Stimulated activated naive CD8-positive, alpha-beta T cell treated with anti-CD3 and anti-CD28 coated beads, Interleukin-15, Interleukin-2, amounts not matched to agents 100 ng/mL and 50 ng/mL, for 24 hours (primary cell): ENCODE measurements around the gene SREBF2.
"Not testable (repeated sequence)": the region's sequence is repeated elsewhere in the genome, so short reads cannot be mapped to it uniquely, and the experiment has no call there.

Source experiments
- H3K27ac Mint-ChIP-seq: one replicate; pipeline ENCODE4 v1.8.0; 2021; ENCODE audit warnings: mild to moderate bottlenecking, mixed read lengths
- H3K27me3 Mint-ChIP-seq: one replicate; pipeline ENCODE4 v1.8.0; 2021; ENCODE audit warnings: mixed read lengths
- H3K36me3 Mint-ChIP-seq: one replicate; pipeline ENCODE4 v1.8.0; 2021; ENCODE audit warnings: low read depth, mixed read lengths
- H3K4me1 Mint-ChIP-seq: one replicate; pipeline ENCODE4 v1.8.0; 2021; ENCODE audit warnings: low read depth, mixed read lengths
- H3K4me3 Mint-ChIP-seq: one replicate; pipeline ENCODE4 v1.8.0; 2021; ENCODE audit warnings: mild to moderate bottlenecking, mixed read lengths
- H3K9me3 Mint-ChIP-seq: one replicate; pipeline ENCODE4 v1.8.0; 2021; ENCODE audit warnings: mixed read lengths

Gene SREBF2

DNA sequence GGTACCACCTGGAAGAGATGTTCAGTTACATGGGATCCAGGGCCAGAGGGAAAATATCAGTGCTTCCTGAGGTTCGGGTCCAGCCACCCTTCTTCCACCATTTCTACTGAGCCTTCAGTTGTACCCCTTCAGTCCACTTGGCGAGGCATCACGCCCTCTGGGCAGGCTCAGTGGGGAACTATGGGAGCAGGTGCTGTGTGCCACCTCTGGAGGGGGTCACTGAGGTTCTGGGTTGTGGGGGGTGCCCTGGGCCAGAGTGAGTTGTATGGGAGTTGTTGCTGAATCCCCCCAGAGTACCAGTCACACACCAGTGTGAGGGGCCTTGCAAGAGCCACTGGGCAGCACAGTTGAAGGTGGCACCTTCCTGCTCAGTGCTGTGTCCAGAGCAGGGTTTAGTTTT is 2.7 kb upstream of the SREBF2 start:
- Mint-ChIP-seq H3K4me1 (peaks cover 34% of the 10 kb centered on the region), H3K27ac (peak overlapping the region; percentile 51), H3K4me3 (no peak overlapping the region), H3K9me3 (no peaks in the 10 kb centered on the region), H3K27me3 (no peaks in the 10 kb centered on the region), H3K36me3 (peaks cover 35% of the 10 kb centered on the region)

DNA sequence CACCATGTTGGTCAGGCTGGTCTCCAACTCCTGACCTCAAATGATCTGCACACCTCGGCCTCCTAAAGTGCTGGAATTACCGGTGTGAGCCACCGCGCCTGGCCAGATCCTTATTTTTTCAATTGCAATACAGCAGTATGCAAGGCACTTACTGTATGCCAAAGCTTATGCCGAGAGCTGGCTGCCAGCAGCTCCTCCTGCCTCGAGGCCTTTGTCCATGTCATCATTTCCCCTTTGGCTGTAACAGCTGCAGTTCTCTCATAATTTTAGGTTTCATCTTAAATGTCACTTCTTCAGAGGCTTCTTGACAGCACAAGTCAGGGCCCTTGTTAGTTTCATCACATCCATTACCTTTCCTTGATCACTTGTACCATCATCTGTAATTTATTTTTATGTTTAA is 1.5 kb upstream of the SREBF2 start:
- peak overlapping the region; percentile 99 for H3K27ac Mint-ChIP-seq
- no peaks in the 10 kb centered on the region for H3K27me3 Mint-ChIP-seq
- H3K4me3 Mint-ChIP-seq = peak overlapping the region; percentile 97
- H3K9me3 Mint-ChIP-seq = no peaks in the 10 kb centered on the region
- peaks cover 44% of the 10 kb centered on the region for H3K4me1 Mint-ChIP-seq
- peaks cover 39% of the 10 kb centered on the region for H3K36me3 Mint-ChIP-seq

DNA sequence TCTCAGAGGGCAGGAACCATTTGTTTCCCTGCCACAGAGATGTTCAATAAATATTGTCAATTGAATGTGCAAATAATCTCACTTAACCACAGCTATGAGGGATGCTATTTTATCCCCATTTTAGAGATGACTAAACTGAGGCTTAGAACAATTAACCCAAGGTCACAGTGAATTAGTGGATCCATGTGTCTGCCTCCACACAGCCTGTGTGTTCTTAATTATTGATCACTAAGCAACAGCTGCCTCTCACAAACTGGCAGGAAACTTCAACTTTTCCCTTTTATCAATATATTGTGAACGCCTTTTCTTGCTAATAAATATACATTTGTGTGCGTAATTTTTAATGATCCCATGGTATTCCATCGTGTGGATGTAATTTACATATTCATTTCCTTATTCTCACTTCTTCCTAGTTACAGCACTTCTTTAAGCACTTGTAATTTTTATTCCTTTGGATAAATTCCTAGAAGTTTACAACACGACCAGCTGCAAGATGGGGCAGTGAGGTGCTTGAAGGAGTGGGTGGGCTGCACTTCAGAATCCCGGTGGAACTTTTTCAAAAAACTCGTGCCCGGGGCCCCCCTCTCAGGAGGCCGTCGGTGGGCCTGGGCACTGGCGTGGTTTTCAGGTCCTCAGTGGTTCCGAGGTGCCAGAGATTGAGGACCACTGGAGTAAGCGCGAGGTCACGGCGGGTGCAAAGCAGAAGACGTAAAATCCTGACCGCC is 915 bp upstream of the SREBF2 start:
- no peaks in the 10 kb centered on the region for H3K9me3 Mint-ChIP-seq
- H3K27ac Mint-ChIP-seq = peak overlapping the region; percentile 99
- H3K4me1 Mint-ChIP-seq = peaks cover 50% of the 10 kb centered on the region
- H3K4me3 Mint-ChIP-seq = peak overlapping the region; percentile 97
- peaks cover 46% of the 10 kb centered on the region for H3K36me3 Mint-ChIP-seq
- H3K27me3 Mint-ChIP-seq = no peaks in the 10 kb centered on the region

DNA sequence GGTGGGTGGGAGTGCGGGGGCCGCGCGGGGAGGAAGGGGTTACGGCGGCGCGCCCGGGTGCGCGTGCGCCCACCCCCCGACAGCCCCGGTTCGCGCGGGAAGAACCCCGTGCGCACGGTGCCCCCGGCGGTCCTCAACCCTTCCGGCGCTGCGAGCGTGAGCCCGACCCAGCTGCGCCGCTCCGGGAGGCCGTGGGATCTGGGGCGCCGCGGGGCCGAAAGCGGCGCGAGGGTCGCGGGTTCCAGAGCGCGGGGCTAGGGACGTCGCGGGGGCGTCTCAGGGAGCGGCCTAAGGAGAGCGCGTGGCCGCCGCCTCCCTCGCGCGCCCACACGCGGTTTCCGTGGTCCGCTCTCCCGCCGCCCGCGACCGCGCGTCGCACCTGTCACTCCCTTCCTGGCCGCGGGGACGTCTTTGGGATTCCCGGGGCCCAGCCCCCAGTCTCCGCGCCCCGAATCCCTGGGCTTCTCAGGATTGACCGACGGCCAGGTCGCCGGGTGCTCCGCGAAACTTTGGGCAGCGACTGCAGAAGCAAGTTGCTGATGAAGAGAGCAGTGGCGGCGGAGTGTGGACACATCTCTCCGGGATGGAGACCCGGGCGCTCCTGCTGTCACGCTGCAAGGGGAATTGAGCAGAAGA is 582 bp downstream of the SREBF2 start:
- peaks cover 55% of the 10 kb centered on the region for H3K36me3 Mint-ChIP-seq
- no peaks in the 10 kb centered on the region for H3K27me3 Mint-ChIP-seq
- H3K4me3 Mint-ChIP-seq = peak overlapping the region; percentile 97
- H3K27ac Mint-ChIP-seq = peak overlapping the region; percentile 90
- H3K4me1 Mint-ChIP-seq = peaks cover 57% of the 10 kb centered on the region
- H3K9me3 Mint-ChIP-seq = no peaks in the 10 kb centered on the region

DNA sequence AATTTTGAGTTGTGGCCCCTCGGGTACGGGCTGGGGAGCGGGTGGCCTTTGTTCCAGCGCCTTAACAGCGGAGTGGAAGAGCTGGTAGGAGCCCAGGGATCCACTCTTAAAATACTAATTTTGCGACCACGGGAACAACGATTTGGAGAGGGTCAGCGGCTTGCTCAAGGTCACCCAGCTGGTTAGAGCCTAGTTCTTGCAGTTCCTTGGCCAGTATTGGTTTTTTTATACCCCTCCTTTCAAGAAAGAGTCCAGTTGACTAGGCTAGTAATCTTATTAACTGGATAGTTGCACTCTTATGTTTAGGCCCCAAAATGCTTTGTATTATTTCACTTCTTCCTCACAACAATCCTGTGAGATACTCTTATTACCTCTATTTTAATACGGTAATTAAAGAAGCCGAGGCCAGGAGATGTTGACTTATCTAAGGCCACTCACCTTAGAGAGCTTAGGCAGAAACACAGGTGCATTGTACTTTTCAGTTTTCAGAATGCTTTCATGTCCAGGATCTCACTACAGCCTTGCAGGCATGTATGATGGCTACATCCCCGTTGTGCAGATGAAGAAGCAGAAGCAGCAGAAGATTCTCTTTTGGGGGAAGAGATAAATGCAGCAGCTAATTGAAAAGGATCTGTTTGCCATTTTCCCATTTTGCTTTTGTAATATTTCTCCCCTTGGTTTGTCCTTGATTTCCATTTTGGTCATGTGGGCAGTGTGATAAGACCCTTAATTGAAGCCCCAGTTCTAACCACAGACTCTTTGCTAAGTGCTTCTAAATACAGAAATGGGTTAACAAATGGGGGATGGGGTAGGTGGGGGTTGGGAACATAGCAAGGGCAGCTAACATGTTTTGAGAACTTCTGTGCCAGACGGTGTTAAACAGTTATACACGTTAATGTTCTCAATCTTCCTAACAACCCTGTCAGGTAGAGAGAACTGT is 1.4 kb downstream of the SREBF2 start:
- peak overlapping the region; percentile 97 for H3K4me3 Mint-ChIP-seq
- no peaks in the 10 kb centered on the region for H3K27me3 Mint-ChIP-seq
- peaks cover 65% of the 10 kb centered on the region for H3K4me1 Mint-ChIP-seq
- H3K36me3 Mint-ChIP-seq = peaks cover 63% of the 10 kb centered on the region
- H3K9me3 Mint-ChIP-seq = no peaks in the 10 kb centered on the region
- peak overlapping the region; percentile 90 for H3K27ac Mint-ChIP-seq

DNA sequence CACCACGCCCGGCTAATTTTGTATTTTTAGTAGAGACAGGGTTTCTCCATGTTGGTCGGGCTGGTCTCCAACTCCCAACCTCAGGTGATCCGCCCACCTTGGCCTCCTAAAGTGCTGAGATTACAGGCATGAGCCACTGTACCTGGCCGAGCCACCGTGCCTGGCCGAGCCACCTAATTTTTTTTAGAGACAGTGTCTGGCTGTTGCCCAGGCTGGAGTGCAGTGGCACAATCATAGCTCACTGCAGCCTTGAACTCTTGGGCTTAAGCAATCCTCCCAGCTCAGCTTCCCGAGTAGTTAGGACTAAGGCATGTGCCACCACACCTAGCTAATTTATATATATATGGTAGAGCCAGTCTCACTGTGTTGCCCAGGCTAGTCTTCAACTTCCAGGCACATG is 2.6 kb downstream of the SREBF2 start:
- H3K4me1 Mint-ChIP-seq = peaks cover 70% of the 10 kb centered on the region
- not testable (repeated sequence) for H3K27ac Mint-ChIP-seq, H3K27me3 Mint-ChIP-seq, H3K9me3 Mint-ChIP-seq, H3K4me3 Mint-ChIP-seq
- peaks cover 68% of the 10 kb centered on the region for H3K36me3 Mint-ChIP-seq

DNA sequence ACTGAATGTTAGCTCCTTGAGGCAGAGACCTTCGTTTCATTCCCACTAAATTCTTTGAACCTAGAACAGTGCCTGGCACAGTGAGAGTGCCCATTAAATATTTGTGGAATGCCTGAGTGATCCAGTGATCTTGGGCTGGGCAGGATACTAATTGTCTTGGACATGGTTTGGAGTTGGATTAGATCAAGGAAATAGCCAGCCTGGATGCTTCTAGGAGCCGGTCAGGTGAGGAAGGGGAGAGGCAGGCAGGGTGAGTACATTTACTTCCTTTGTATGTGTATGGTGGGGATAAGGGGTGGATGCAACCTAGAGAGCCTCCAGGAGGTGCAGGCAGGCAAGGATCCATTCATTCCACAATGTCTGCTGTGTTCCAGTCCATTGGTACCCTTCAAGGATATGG is 3.6 kb downstream of the SREBF2 start:
- no peaks in the 10 kb centered on the region for H3K27me3 Mint-ChIP-seq
- H3K27ac Mint-ChIP-seq = peak overlapping the region; percentile 41
- H3K36me3 Mint-ChIP-seq = peaks cover 67% of the 10 kb centered on the region

DNA sequence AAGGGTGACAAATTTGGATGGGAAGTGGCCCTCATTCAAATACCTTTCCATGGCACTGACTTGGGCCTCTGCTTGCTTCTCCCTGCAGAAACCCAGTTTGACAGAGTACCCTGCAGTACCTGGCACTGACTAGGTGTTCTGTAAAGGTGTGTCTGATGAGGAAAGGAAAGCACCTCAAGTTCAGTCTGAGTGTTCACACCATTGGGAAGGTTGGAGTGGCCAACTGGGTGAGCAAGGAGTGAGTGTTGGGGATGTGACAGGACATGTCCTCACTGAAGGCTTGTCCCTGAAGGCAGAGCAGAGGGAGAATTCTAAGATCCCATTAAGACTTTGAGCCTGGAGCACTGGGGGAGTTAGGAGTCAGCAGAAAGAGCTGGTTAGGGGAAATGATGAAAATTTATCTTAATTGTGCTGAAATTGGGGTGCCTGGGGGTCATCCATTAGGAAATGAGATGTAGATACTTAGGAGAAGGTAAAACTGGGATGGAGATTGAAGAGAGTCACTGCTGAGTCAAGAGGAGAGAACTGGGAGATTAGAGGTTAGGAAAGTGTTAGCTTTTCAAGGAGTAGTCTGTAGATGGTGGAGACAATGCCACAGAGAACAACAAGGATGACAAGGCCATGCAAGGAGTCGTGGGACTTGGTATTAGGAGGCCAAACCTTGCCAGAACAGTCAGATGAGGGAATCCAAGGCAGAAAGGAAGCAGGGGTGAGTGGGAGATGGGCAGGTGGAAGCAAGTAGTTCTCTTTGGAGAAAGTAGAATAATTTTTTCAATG is 6.1 kb downstream of the SREBF2 start:
- peaks cover 72% of the 10 kb centered on the region for H3K36me3 Mint-ChIP-seq
- peaks cover 83% of the 10 kb centered on the region for H3K4me1 Mint-ChIP-seq

More for the DNA sequence above, 3.6 kb downstream of the SREBF2 start:
- Mint-ChIP-seq H3K4me3 (no peak overlapping the region), H3K4me1 (peaks cover 72% of the 10 kb centered on the region), H3K9me3 (no peaks in the 10 kb centered on the region)

DNA sequence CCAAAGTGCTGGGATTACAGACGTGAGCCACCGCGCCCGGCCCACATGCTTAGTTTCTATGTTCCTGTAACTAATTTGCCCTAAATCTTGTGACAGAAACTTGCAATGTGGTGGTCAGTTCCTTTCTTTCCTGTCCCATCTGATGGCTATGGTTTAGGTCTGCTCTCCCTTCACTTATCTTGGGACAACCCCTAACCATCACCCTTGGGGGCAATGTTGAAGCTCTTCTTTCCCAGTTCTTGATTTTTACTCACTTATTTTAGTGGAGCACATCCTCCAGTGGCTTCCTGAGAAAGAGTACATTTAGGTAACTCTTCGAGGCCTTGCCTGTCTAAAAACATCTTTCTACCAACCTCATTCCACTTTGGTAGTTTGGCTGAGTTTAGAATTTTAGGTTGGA is 7.3 kb downstream of the SREBF2 start:
- no peak overlapping the region for H3K27ac Mint-ChIP-seq
- no peaks in the 10 kb centered on the region for H3K9me3 Mint-ChIP-seq
- peaks cover 65% of the 10 kb centered on the region for H3K36me3 Mint-ChIP-seq
- H3K4me3 Mint-ChIP-seq = no peak overlapping the region
- H3K4me1 Mint-ChIP-seq = peaks cover 87% of the 10 kb centered on the region
- no peaks in the 10 kb centered on the region for H3K27me3 Mint-ChIP-seq

More for the DNA sequence above, 6.1 kb downstream of the SREBF2 start:
- Mint-ChIP-seq H3K27ac (peak overlapping the region; percentile 61), H3K9me3 (no peaks in the 10 kb centered on the region), H3K4me3 (no peak overlapping the region), H3K27me3 (no peaks in the 10 kb centered on the region)

DNA sequence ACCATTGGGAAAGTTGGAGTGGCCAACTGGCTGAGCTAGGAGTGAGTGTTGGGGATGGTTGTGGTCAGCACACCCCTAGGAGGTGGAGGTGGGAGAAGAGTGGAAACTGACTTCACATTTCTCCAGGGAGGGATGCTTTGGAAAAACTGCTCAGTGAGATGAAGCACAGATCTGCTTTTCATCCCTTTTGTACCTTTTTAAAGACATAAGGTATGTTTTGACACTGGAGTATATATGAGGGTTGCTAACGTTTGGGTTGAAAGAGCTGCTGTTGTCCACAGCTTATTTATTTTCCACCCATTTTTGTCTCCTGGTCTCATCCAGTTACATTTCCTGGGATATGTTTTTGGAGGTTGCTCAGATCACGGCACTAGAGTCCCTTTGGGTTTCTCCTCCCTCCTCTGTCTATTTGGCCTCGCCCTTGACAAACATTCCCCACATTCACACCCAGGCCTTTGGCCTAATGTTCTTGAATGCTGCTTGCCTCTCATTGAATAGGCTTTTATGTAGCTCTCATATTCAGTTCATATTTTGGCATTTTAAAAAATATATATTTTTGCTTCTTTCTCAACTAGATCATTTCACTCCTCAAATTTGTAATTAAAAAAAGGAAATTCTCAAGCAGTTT is 8.3 kb downstream of the SREBF2 start:
- Mint-ChIP-seq H3K27ac (no peak overlapping the region), H3K27me3 (no peaks in the 10 kb centered on the region), H3K36me3 (peaks cover 59% of the 10 kb centered on the region), H3K4me3 (no peak overlapping the region), H3K9me3 (no peaks in the 10 kb centered on the region), H3K4me1 (peaks cover 89% of the 10 kb centered on the region)

DNA sequence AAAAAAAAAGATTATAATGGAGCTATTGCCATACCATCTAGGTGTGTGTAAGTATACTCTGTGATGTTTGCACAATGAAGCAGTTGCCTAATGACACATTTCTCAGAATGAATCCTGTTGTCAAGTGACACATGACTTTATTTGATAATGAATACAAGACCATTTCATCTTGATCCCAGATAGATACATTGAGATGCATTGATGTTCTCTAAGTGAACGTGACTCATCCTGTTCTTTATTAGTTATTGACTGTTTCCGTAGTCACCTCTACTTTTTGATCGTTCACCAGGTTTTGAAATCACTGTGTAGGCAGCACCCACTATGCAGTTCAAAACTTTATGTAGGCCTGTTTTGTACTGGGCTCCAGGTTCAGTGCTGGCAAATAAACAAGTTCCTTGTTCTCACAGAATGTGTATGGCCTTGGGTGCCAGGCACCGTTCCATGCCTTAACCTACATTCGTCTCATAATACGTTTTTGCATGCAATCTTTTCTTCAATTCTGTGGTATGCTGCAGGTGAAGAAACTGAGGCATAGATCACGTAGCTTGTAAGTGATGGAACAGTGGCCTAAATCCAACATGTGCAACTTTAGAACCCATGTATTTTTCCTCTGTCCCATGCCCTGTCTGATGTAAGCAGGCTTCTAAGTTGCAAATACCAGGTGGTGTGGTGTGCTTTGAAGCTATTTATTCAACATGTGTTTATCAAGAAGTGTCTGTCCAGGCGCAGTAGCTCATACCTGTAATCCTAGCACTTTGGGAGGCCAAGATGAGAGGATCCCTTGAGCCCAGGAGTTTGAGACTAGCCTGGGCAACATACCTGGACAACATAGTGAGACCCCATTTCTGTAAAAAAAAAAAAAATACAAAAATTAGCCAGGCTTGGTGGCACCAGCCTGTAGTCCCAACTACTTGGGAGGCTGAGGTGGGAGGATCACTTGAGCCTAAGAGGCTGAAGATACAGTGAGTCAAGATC is 10.4 kb downstream of the SREBF2 start:
- Mint-ChIP-seq H3K27me3 (no peaks in the 10 kb centered on the region), H3K27ac (peak overlapping the region; percentile 46), H3K4me3 (peak overlapping the region; percentile 32), H3K36me3 (peaks cover 43% of the 10 kb centered on the region), H3K4me1 (peaks cover 89% of the 10 kb centered on the region), H3K9me3 (no peaks in the 10 kb centered on the region)

DNA sequence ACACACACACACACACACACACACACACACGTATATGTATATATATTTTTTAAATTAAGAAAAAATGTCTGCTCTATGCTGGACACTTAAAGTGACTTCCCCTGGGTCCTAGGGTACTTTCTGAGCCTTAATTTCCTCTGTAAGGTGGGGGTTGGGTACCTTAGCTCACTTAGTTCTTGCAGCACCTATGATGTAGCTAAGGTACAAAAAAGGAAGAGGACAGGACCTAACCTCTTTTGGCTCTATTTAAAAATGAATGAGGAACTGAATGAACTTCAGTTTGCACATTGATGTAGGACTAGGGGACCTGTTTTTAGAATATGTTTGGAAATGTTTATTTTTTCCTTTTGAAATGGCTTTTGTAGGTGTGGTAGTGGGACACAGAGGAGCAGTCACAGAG is 11.1 kb downstream of the SREBF2 start:
- peaks cover 41% of the 10 kb centered on the region for H3K36me3 Mint-ChIP-seq
- H3K4me3 Mint-ChIP-seq = no peak overlapping the region
- no peaks in the 10 kb centered on the region for H3K27me3 Mint-ChIP-seq
- peak overlapping the region; percentile 53 for H3K27ac Mint-ChIP-seq
- H3K4me1 Mint-ChIP-seq = peaks cover 89% of the 10 kb centered on the region
- no peaks in the 10 kb centered on the region for H3K9me3 Mint-ChIP-seq

DNA sequence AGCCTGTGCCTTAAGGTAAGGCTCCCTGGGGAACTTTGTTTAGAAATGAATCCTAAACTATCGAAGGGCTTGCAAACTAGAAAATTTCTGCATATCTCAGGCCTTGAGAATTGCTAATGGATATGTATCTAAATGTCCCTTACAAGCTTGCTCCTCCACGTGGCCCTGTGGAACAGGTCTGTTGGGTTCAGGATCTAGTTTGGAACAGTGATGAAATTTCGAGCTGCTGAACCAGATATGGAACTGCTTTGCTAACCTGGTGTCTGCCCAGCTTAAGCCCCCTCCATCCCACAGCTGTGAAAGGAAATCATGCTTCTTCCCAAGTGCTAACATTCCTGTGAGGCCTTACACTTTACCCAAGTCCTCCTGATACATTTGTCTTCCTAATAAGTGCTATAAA is 11.6 kb downstream of the SREBF2 start:
- no peak overlapping the region for H3K27ac Mint-ChIP-seq

More for the DNA sequence above, 11.6 kb downstream of the SREBF2 start:
- H3K9me3 Mint-ChIP-seq = no peaks in the 10 kb centered on the region
- peaks cover 89% of the 10 kb centered on the region for H3K4me1 Mint-ChIP-seq
- no peaks in the 10 kb centered on the region for H3K27me3 Mint-ChIP-seq
- peaks cover 39% of the 10 kb centered on the region for H3K36me3 Mint-ChIP-seq
- no peak overlapping the region for H3K4me3 Mint-ChIP-seq
